ENCODE measurements around the gene C9orf43. TPM values are rescaled to one million over a fixed set of nuclear protein-coding genes. Genes with fewer than 3 reads are reported as not detected.

The C9orf43 gene
- total RNA-seq, 1 donor from 2014 or later, result 0.14 TPM

- peaks cover 29% of the 10 kb centered on the region for H3K4me1 ChIP-seq
- no peaks in the 10 kb centered on the region for H3K36me3 ChIP-seq
- no peak for TF ChIP-seq CTCF (IDR thresholded peaks at IDR 0.05; ENCODE audit: borderline replicate concordance)
- H3K9me3 ChIP-seq (replicated peaks), result peaks cover 6% of the 10 kb centered on the region
- no peak for DNase-seq
- peaks cover 12% of the 10 kb centered on the region for H3K27me3 ChIP-seq (ENCODE audit: low read depth)
- intact Hi-C loops (cut with micrococcal nuclease), result no loop called here
- H3K27ac ChIP-seq (replicated peaks), result no peak overlapping the region
- no peak overlapping the region for H3K4me3 ChIP-seq
Observed at GRCh38 chr9:113467183-113467582, 56.6 kb downstream of the C9orf43 start.

DNA sequence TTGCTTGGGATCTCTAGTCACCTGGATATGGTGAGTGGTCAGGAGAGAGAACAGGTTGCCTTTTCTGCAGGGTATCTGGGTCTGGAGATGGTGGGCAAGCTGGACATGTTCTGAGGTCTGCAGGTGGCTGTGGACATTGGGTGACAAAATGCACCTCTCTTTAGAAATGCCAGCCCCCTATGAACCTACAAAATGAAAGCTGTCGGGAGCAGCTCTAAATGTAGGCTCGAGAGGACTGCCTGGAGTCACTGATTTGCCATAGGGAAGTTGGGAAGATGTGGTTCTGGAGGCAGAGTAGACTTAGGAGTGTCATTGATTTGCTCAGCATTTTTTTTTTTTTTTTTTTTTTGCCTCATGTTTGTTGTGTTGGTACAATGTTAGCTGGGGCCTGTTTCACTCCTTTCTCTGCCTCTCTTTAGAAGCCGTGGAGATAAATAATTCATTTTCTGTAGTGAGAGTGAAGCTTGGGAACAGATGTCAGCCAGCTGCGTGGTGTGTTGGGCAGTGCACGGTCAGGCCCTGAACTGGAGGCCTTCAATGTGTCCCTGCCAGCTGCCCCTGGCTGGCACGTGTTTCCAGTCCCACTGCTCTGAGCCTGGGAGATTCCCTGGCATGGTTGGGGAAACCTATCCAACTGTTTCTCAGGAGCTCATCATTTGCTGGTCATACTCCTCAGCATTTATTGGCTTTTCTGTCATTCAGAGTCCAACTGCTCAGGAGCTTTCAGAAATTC lies 58.3 kb downstream of the C9orf43 start:
- no peaks in the 10 kb centered on the region for H3K36me3 ChIP-seq
- H3K27ac ChIP-seq (replicated peaks), result peak overlapping the region; percentile 70
- peak; percentile 35 for DNase-seq
- intact Hi-C loops (cut with micrococcal nuclease), result no loop called here
- peaks cover 17% of the 10 kb centered on the region for H3K4me1 ChIP-seq
- H3K4me3 ChIP-seq, result no peak overlapping the region
- H3K27me3 ChIP-seq (ENCODE audit: low read depth), result peaks cover 4% of the 10 kb centered on the region
- TF ChIP-seq CTCF (IDR thresholded peaks at IDR 0.05; ENCODE audit: borderline replicate concordance), result no peak
- H3K9me3 ChIP-seq (replicated peaks), result peaks cover 6% of the 10 kb centered on the region

DNA sequence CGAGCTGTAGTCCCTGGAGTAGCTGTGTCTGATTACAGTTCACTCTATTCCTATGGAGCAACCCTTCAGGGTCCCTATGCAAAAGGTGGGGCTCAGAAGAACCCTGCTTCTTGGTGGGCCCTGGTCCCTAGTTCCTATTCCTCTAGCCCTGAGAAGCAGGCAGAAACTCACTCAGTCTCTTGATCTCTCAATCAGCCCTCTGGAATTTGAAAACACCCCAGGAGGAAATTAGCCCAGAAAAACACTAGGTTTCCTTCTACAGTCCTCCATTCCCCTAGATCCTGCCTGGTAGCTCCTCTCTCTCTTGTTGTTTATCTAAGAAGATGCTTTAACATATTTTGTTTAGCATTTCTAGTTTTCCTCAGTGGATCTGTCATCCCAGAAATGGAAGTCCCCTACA lies 60.6 kb downstream of the C9orf43 start:
- Histone ChIP-seq H3K4me1 (peaks cover 30% of the 10 kb centered on the region), H3K4me3 (no peak overlapping the region), H3K27me3 (ENCODE audit: low read depth) (no peaks in the 10 kb centered on the region), H3K9me3 (replicated peaks) (peaks cover 6% of the 10 kb centered on the region), H3K36me3 (no peaks in the 10 kb centered on the region), H3K27ac (replicated peaks) (peak overlapping the region; percentile 4)
- DNase-seq, result no peak
- no peak for TF ChIP-seq CTCF (IDR thresholded peaks at IDR 0.05; ENCODE audit: borderline replicate concordance)
- intact Hi-C loops (cut with micrococcal nuclease), result no loop called here

DNA sequence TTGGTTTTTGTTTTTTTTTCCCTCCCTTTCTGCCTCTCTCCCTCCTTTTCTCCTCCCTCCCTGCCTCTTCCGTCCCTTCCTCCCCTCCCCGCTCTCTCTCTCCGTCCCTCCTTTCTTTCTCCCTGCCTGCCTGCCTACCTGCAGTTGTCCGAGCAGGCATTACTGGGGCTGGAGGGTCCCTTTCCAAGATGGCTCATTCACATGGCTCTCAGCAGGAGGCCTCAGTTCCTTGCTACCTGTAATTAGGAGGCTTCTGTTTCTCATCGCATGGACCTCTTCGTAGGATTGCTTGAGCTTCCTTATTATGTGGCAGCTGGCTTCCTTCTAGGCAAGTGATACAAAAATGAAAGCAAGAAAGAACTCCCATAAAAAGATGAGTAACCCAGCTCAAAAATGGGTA lies 61.0 kb downstream of the C9orf43 start:
- no peaks in the 10 kb centered on the region for H3K36me3 ChIP-seq
- H3K27me3 ChIP-seq (ENCODE audit: low read depth), result no peaks in the 10 kb centered on the region

DNA sequence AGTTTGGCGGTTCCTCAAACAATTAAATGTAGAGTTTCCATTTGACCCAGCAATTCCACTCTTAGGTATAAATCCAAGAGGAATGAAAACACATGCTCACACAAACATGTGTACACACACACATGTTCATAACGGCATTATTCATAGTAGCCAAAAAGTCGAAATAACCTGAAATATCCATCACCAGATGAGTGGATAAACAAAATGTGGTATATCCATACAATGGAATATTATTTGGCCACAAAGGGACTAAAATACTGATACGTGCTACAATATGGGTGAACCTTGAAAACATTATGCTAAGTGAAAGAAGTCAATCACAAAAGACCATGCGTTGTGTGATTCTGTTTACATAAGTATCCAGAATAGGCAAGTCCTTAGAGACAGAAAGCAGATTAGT lies 61.7 kb downstream of the C9orf43 start:
- no peaks in the 10 kb centered on the region for H3K36me3 ChIP-seq
- H3K27me3 ChIP-seq (ENCODE audit: low read depth), result no peaks in the 10 kb centered on the region
- H3K9me3 ChIP-seq (replicated peaks), result peaks cover 4% of the 10 kb centered on the region
- intact Hi-C loops (cut with micrococcal nuclease), result no loop called here
- DNase-seq, result no peak
- TF ChIP-seq CTCF (IDR thresholded peaks at IDR 0.05; ENCODE audit: borderline replicate concordance), result no peak
- H3K4me1 ChIP-seq, result peaks cover 39% of the 10 kb centered on the region
- no peak overlapping the region for H3K27ac ChIP-seq (replicated peaks)
- H3K4me3 ChIP-seq, result no peak overlapping the region

More for the DNA sequence above, 61.0 kb downstream of the C9orf43 start:
- TF ChIP-seq CTCF (IDR thresholded peaks at IDR 0.05; ENCODE audit: borderline replicate concordance), result no peak
- H3K4me3 ChIP-seq, result no peak overlapping the region
- intact Hi-C loops (cut with micrococcal nuclease), result no loop called here
- DNase-seq, result no peak
- peaks cover 33% of the 10 kb centered on the region for H3K4me1 ChIP-seq
- no peak overlapping the region for H3K27ac ChIP-seq (replicated peaks)
- peaks cover 6% of the 10 kb centered on the region for H3K9me3 ChIP-seq (replicated peaks)

All from left ventricle myocardium inferior (tissue), 1 donor.